ENCODE data around the gene CELSR3.

DNA sequence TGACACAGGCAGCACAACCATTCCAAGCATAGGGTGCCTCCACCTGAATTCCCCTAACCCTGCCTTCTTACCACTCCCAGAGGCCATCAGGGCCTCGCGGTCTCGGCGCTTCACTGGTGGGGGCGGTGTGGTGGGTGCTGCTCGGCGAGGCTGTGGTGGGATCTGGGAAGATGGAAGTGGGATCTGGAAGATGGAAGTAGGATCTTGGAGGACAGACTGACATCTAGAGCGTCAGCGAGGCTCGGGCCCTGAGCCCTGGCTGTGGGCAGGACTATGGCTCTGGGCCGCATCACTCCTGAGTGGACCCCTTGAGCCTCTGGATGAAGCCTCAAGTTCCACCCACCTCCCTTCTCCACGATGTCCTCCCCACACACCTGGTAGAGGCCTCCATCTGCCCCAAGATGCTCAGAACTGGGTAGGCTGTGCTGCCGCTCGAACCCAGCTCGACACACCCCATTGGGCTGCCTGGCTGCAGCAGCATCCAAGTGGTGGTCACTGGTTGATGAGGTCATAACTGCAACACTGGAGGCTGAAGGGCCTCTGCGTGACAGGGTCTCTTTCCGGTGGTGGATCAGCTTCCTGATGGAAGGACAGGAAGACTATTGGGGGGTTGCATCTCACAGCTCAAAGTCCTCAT is 19.4 kb upstream of the CELSR3 start:
- no peak for TF ChIP-seq SUZ12 (IDR thresholded peaks at IDR 0.05; ENCODE audit: extremely low read depth, insufficient read depth, insufficient read length)
- no peak for TF ChIP-seq YY1 (IDR thresholded peaks at IDR 0.05; ENCODE audit: insufficient read depth, insufficient read length)
- TF ChIP-seq ZNF274 (IDR thresholded peaks at IDR 0.05; ENCODE audit: low read depth, low read length): no peak

Measured in NT2/D1 (cell line).